RWPE2 (cell line): ENCODE results near the gene NOL8.

Experiments used
- ATAC-seq: fragments of 200-7000 bp; cut with Tn5 transposase; 3 replicates; pipeline ENCODE4 v1.9.1; 2021; ENCODE audit warnings: low read depth
- DNase-seq: peaks from one replicate; pipeline ENCODE4 v3.0.0-alpha.2; 2020; ENCODE audit warnings: low spot score
- H3K27ac ChIP-seq: fragments of 450-650 bp; 2 replicates; pipeline ENCODE4 v1.5.1; 2017; ENCODE audit warnings: mild to moderate bottlenecking; ENCODE audit not compliant: poor library complexity, severe bottlenecking
- H3K27me3 ChIP-seq: fragments of 250-450 bp; sonication (Bioruptor Pico); 2 replicates; pipeline ENCODE4 v1.5.1; 2021; ENCODE audit warnings: mild to moderate bottlenecking, moderate library complexity; ENCODE audit not compliant: insufficient read depth, poor library complexity, severe bottlenecking
- H3K36me3 ChIP-seq: fragments of 250-450 bp; sonication (Bioruptor Pico); 2 replicates; pipeline ENCODE4 v1.5.1; 2020; ENCODE audit warnings: low read depth, mild to moderate bottlenecking, moderate library complexity
- H3K4me1 ChIP-seq: fragments of 250-450 bp; sonication (Bioruptor Pico); 2 replicates; pipeline ENCODE4 v1.5.1; 2021; ENCODE audit warnings: mild to moderate bottlenecking, moderate library complexity; ENCODE audit not compliant: insufficient read depth, poor library complexity, severe bottlenecking
- H3K4me3 ChIP-seq: fragments of 250-450 bp; sonication (Bioruptor Pico); 2 replicates; pipeline ENCODE4 v1.5.1; 2021; ENCODE audit warnings: mild to moderate bottlenecking, moderate library complexity; ENCODE audit not compliant: severe bottlenecking
- H3K9me3 ChIP-seq: fragments of 250-450 bp; sonication (Bioruptor Pico); 2 replicates; pipeline ENCODE4 v1.5.1; 2021; ENCODE audit warnings: mild to moderate bottlenecking, moderate library complexity; ENCODE audit not compliant: severe bottlenecking
- CTCF ChIP-seq: fragments of 450-650 bp; IDR thresholded peaks from one replicate; pipeline ENCODE4 v1.5.1; 2017; ENCODE audit warnings: mild to moderate bottlenecking, moderate library complexity; ENCODE audit not compliant: poor library complexity, severe bottlenecking

Gene NOL8

GRCh38 chr9:92292338-92293074 lies 32.6 kb downstream of the NOL8 start:
- Histone ChIP-seq H3K4me1 (peaks cover 20% of the 10 kb centered on the region), H3K36me3 (peaks cover 67% of the 10 kb centered on the region), H3K27ac (peak overlapping the region; percentile 55), H3K27me3 (no peaks in the 10 kb centered on the region), H3K4me3 (peak overlapping the region; percentile 56), H3K9me3 (no peaks in the 10 kb centered on the region)
- TF ChIP-seq CTCF, result no peak
- no peak for DNase-seq
- no peak for ATAC-seq

- H3K36me3 ChIP-seq, result peaks cover 68% of the 10 kb centered on the region
- no peak overlapping the region for H3K4me3 ChIP-seq
- no peak overlapping the region for H3K27ac ChIP-seq
Observed at GRCh38 chr9:92291577-92291976, 33.6 kb downstream of the NOL8 start.

GRCh38 chr9:92290785-92291429 lies 34.2 kb downstream of the NOL8 start:
- TF ChIP-seq CTCF, result no peak
- Histone ChIP-seq H3K4me3 (no peak overlapping the region), H3K9me3 (no peaks in the 10 kb centered on the region), H3K36me3 (peaks cover 74% of the 10 kb centered on the region), H3K27me3 (no peaks in the 10 kb centered on the region), H3K27ac (no peak overlapping the region), H3K4me1 (peaks cover 20% of the 10 kb centered on the region)
- ATAC-seq, result no peak
- no peak for DNase-seq

More at GRCh38 chr9:92291577-92291976, 33.6 kb downstream of the NOL8 start:
- H3K9me3 ChIP-seq, result no peaks in the 10 kb centered on the region
- no peak for TF ChIP-seq CTCF
- ATAC-seq, result no peak
- H3K4me1 ChIP-seq, result peaks cover 20% of the 10 kb centered on the region
- no peaks in the 10 kb centered on the region for H3K27me3 ChIP-seq
- DNase-seq, result no peak

- Histone ChIP-seq H3K4me3 (no peak overlapping the region), H3K27ac (no peak overlapping the region), H3K36me3 (peaks cover 85% of the 10 kb centered on the region), H3K4me1 (peaks cover 12% of the 10 kb centered on the region), H3K27me3 (no peaks in the 10 kb centered on the region), H3K9me3 (no peaks in the 10 kb centered on the region)
- no peak for TF ChIP-seq CTCF
- DNase-seq (no peak), ATAC-seq (no peak)
Observed at GRCh38 chr9:92289708-92290390, 35.3 kb downstream of the NOL8 start.

GRCh38 chr9:92279302-92279701 lies 45.8 kb downstream of the NOL8 start:
- no peak for TF ChIP-seq CTCF
- DNase-seq (no peak), ATAC-seq (no peak)
- Histone ChIP-seq H3K4me3 (no peak overlapping the region), H3K9me3 (no peaks in the 10 kb centered on the region), H3K27ac (no peak overlapping the region), H3K4me1 (no peaks in the 10 kb centered on the region), H3K27me3 (no peaks in the 10 kb centered on the region), H3K36me3 (peaks cover 100% of the 10 kb centered on the region)
